NT2/D1 (cell line): ENCODE results near the gene PCDHGA7.
"Not testable (repeated sequence)": the region's sequence is repeated elsewhere in the genome, so short reads cannot be mapped to it uniquely, and the experiment has no call there.

Experiments used
- SUZ12 ChIP-seq: IDR thresholded peaks from 2 replicates; pipeline ENCODE4 v1.6.1; 2011; ENCODE audit not compliant: insufficient read length, insufficient read depth; ENCODE audit errors: extremely low read depth
- YY1 ChIP-seq: IDR thresholded peaks from 2 replicates; pipeline ENCODE4 v1.6.1; 2011; ENCODE audit not compliant: insufficient read length, insufficient read depth
- ZNF274 ChIP-seq: IDR thresholded peaks from 2 replicates; pipeline ENCODE4 v1.6.1; 2011; ENCODE audit warnings: mild to moderate bottlenecking, low read depth, low read length

DNA sequence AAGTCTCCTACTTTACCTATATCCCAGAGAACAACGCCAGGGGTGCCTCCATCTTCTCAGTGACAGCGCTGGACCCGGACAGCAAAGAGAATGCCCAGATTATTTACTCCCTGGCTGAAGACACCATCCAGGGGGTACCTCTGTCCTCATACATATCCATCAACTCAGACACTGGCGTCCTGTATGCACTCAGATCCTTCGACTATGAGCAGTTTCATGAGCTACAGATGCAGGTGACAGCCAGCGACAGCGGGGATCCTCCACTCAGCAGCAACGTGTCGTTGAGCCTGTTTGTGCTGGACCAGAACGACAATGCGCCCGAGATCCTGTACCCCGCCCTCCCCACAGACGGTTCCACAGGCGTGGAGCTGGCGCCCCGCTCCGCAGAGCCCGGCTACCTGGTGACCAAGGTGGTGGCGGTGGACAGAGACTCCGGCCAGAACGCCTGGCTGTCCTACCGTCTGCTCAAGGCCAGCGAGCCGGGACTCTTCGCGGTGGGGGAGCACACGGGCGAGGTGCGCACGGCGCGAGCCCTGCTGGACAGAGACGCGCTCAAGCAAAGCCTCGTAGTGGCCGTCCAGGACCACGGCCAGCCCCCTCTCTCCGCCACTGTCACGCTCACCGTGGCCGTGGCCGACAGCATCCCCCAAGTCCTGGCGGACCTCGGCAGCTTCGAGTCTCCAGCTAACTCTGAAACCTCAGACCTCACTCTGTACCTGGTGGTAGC is 32.2 kb downstream of the PCDHGA7 start:
- TF ChIP-seq ZNF274, YY1, SUZ12: not testable (repeated sequence)
